Stimulated activated CD4-positive, alpha-beta T cell treated with anti-CD3 and anti-CD28 coated beads, Interleukin-12 subunit alpha, Interleukin-12 subunit beta, amount 100 ng/mL, for 48 hours (primary cell): ENCODE data around the gene VMP1.
"Not testable (repeated sequence)": the region's sequence is repeated elsewhere in the genome, so short reads cannot be mapped to it uniquely, and the experiment has no call there.

Experiments
- DNase-seq, 3 donors: peaks; one replicate each; pipeline ENCODE4 v3.0.0-alpha.2; 2020; ENCODE audit warnings: low read depth in 2 of 3, low spot score in 1 of 3

Gene VMP1

GRCh38 chr17:59806322-59806721 is 98.9 kb downstream of the VMP1 start:
- not testable (repeated sequence) for DNase-seq

DNA sequence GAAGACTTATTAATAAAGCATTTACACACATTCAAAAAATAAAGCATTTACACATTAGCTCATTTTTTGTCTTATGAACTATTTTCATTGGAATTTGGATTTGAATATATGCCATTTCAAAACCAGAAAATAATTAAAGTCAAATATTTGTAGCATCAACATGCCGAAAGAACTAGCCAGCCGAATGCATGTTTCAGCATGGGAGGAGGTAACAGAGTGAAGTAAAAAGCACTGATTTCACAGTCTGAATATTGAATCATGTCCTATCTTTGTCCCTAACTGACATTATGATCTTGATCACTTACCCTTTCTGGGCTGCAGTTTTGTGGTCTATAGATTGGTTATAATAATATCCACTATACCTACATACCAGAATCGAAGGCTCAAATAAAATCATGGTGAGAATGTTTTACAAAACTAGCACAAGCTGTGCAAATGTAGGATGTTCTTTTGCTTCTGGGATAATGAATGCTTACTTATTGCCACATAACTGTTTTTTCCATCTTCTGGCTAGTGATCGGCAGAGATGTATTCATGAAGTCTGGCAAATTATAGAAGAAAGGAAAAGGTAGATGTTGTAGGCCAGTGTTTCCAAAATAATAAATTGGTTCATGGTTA is 100.5 kb downstream of the VMP1 start:
- no peak for DNase-seq

DNA sequence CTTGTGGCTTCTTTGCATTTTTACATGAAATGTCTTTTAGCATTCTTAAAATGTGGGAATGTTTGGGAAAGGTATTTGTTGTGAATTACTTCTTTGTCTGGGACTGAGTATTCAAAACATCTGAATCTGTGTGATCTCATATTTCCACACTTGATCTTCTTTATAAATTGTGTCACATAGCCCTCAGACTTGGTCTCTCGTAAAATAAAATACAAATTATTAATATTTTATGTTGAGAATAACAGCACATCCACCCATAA is 103.4 kb downstream of the VMP1 start:
- DNase-seq, result no peak

- no peak for DNase-seq
Measured at GRCh38 chr17:59811209-59811608, 103.8 kb downstream of the VMP1 start.

GRCh38 chr17:59812139-59812538 is 104.7 kb downstream of the VMP1 start:
- no peak for DNase-seq

GRCh38 chr17:59814276-59814675 is 106.8 kb downstream of the VMP1 start:
- DNase-seq, result no peak

GRCh38 chr17:59814685-59815084 is 107.2 kb downstream of the VMP1 start:
- no peak for DNase-seq

DNA sequence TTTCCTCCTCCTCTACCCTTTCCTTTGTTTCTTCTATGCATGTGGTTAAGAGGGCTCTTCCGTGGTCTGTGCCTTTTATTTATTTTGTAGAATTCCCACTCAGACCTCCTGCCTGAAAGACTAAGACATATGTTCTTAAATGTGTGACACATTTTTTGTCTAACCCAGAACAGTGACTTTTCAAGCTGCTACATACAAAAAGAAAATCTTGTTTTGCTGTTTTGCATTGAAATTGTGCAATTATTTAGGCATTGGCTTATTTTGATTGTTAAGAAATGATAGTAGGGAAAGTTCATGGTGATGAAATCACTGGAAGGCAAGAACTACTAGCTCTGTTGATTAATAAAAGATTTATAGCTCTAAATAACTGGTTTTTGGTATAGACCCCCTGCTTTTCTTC is 108.5 kb downstream of the VMP1 start:
- DNase-seq, result no peak

DNA sequence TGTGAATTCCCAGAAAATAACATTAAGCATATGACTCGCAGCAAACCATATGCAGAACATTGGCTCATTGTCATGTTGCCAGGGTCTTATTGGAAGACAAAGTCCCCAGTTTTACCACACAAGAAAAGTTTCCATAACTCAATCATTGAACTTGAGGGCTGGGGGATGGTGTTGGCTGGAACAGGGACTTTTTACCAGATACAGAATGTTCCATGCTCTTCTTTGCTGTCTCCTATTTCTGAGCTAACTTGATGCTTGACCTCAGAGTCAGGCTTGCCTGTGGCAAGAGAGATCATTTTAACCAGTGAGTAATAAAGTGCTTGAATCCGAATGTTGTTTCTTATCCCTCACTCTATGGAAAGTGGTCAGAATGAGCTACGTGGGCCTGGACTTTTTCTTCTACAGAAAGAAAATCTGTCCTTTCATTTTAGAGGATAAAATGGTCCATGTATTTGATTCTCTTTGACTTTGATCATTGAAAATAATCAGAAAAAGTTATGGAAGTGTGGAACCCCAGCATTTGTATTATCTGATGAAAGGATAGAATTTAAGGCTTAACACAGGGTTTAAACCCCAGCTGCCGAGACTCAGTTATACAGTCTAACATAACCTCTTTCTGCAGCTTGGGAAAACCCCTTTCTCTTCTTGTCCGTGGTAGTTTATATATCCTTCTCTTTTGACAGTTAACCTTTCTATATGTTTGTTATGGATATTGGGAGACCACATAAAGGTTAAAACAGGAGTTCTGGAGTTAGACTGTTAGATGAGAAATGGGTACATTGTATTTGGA is 118.3 kb downstream of the VMP1 start:
- DNase-seq, result no peak

- DNase-seq, result no peak
Measured at GRCh38 chr17:59826706-59827453, 119.4 kb downstream of the VMP1 start.

DNA sequence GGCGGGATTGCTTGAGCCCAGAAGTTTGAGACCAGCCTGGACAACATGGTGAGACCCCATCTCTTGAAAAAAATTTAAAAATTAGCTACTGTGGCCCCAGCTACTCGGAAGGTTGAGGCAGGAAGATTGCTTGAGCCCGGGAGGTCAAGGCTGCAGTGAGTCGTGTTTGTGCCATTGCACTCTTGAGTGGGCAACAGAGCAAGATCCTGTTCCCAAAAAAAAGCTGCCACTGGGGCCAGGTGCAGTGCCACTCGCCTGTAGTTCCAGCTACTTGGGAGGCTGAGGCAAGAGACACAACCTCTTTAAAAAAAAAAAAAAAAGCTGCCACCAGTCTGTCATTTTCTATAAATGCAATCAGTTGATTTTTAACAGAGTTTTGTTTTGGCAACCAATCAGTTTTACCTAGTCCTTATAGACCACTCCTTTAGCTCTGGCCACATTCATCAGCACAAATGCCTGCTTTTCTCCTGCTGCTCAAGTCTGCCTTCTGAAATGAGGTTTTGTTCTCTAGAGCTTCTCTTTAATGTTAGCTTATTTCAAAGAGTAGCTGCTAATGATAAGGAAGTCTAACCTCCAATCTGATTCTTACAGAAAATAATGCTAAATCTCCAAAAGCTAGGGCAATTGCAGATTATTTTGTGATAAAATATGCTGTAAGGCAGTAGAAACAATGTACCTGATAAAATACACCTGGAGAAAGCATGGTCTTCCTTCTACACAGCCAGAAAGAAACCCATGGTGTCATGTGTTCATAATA is 120.4 kb downstream of the VMP1 start:
- DNase-seq, result no peak

DNA sequence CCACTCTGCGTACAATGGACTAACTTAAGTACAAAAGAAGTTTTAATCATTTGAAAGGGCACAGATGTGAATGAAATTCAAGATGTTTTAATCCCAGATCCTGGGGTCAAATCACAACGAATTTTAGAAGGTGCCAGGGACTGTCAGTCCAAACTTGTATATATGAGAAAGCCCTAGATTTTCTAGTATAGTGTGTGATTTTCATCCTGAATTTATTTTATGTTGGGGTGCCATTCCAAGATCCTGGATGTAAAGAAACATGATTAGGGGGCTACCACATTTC is 121.0 kb downstream of the VMP1 start:
- DNase-seq, result no peak

DNA sequence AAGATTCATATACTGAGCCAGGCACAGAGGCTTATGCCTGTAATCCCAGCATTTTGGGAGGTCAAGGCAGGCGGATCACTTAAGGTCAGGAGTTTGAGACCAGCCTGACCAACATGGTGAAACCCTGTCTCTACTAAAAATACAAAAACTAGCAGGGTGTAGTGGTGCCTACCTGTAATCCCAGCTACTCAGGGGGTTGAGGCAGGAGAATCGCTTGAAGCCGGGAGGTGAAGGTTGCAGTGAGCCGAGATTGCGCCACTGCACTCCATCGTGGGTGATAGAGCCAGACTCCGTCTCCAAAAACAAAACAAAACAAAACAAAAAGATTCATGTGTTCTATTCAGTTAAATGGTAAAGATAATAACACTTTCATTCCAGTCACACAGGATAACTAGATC is 121.4 kb downstream of the VMP1 start:
- not testable (repeated sequence) for DNase-seq

DNA sequence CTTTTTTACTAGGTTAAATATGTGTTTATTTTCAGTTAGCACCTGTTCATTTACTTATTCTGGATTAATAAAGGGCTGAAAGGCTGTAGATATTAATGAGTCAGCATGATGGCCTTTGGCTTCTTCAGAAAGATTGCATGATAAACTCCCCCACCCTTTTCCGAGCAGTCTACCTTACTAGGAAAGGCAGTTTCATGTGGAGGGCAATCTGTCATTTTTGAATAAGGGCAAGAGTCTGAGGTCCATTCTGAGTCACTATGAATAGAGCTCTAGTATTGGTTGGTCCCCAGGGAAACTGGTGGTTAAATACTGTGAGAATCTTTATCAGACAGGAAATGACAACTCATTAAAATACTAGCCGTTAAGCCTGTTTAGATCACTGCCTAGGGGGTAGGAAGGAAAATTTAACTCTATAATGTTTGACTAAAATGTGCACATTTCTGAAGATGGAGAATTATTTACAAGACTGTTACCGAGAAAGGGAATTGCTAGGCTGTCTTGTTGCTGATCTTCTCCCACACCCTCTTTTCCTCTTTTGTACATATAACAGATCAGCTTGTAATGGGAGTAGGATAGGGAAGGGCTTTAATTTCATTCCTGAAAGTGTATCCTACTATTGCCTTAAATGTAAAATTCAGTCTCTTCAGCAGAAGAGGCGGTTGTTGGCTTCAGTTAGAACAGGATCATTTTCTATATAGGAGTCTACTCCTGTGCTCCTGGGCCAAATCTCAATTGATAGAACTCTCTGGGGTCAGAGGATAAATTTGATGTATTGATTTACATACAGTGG is 122.0 kb downstream of the VMP1 start:
- DNase-seq, result no peak

- DNase-seq, result no peak
Measured at GRCh38 chr17:59830007-59830630, 122.7 kb downstream of the VMP1 start.

- no peak for DNase-seq
Measured at GRCh38 chr17:59830846-59831486, 123.5 kb downstream of the VMP1 start.

DNA sequence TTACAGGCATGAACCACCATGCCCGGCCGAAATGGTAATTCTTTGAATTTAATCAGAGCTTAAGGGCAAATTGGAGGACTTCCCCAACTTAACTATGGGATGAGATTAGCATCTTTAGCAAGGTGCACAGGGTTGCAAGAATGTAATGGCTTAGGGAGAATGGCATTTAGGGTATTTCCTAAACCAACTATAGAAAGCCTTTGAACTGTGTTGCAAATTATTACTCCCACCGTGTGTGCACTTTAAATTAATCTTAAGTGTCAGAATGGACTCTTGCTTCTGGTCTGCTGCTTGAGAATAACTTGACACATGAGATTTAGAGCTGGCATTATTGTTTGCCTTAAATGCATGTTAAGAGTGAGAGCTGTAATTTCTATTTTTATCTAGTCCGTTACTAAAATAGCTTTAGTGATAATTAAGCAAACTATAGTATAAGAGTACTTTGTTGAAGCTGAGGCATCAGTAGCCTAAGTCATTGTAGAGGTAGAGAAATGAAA is 125.5 kb downstream of the VMP1 start:
- no peak for DNase-seq

- no peak for DNase-seq
Measured at GRCh38 chr17:59837308-59838051, 130.0 kb downstream of the VMP1 start.
